ENCODE measurements around the gene SLC25A41.

Gene SLC25A41

GRCh38 chr19:6413721-6414643 is 19.6 kb downstream of the SLC25A41 start:
- no peak for TF ChIP-seq CTCF (conservative IDR thresholded peaks at IDR 0.05; ENCODE audit: low read depth, low read length)

DNA sequence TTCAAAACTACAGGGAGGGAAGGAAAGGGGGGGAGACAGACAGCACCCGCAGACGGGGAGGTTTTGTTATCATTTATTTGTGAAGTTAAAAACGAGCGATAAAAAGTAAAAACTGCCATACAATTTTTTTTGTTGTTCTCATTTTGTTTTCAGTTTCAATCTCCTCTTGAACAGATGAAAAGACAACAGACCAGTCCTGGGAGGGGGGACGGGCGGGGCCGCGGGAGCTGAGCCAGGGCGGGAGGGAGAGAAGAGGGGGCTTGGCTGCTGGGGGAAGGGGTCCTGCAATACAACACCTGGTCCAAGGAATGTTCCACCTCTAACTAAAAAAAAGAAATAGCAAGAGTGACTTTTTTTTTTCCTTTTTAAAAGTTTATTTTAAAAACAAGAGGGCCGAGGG is 20.3 kb downstream of the SLC25A41 start:
- no peak for DNase-seq (ENCODE audit: low read depth)
- no peak for TF ChIP-seq CTCF (conservative IDR thresholded peaks at IDR 0.05; ENCODE audit: low read depth, low read length)
- no peak overlapping the region for H3K4me3 ChIP-seq (ENCODE audit: low read length)

More at GRCh38 chr19:6413721-6414643, 19.6 kb downstream of the SLC25A41 start:
- no peak for DNase-seq (ENCODE audit: low read depth)
- H3K4me3 ChIP-seq (ENCODE audit: low read length) = no peak overlapping the region

- peak; percentile 85 for TF ChIP-seq CTCF (conservative IDR thresholded peaks at IDR 0.05; ENCODE audit: low read depth, low read length)
- DNase-seq (ENCODE audit: low read depth) = no peak
- no peak overlapping the region for H3K4me3 ChIP-seq (ENCODE audit: low read length)
Observed at GRCh38 chr19:6412447-6413091, 21.0 kb downstream of the SLC25A41 start.

DNA sequence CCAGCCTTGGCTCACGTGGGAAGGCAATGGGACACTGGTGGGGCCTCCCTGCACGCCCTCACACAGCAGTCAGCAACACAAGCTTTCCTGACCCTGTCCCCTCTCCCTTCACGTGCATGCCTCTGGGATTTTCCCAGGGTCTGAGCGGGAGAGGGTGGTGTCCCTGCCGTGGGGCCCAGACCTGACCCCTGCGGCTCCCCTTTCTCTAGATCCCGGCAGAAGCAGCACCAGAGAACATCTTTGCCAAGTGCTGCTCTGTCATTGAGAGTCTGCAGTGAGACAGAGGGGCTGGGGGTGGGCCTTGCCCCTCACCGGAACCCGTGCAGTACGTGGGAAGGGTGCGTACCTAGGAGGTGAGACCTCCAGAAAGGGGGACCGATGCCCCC is 21.5 kb downstream of the SLC25A41 start:
- DNase-seq (ENCODE audit: low read depth) = no peak
- no peak for TF ChIP-seq CTCF (conservative IDR thresholded peaks at IDR 0.05; ENCODE audit: low read depth, low read length)
- H3K4me3 ChIP-seq (ENCODE audit: low read length) = no peak overlapping the region

- DNase-seq (ENCODE audit: low read depth) = no peak
- no peak overlapping the region for H3K4me3 ChIP-seq (ENCODE audit: low read length)
Observed at GRCh38 chr19:6409346-6409745, 24.2 kb downstream of the SLC25A41 start.

DNA sequence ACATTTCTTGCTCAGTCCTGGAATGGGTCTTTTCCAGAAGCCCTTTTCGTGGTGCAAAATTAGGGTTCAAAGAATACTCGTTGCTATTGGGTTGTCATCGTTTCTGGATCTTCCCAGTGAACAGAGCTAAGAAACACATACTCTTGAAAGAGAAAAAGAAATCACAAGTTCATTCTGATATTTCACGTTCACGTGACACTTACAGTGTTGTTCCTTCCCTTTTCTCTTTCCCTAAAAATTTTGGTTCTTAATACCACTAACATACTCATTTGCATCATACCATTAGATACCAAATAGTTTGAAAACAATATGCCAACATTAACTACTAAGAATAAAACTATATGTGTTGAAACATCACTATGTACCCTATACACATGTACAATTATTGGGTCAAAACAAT is 27.2 kb downstream of the SLC25A41 start:
- H3K4me3 ChIP-seq (ENCODE audit: low read length) = no peak overlapping the region
- no peak for TF ChIP-seq CTCF (conservative IDR thresholded peaks at IDR 0.05; ENCODE audit: low read depth, low read length)
- no peak for DNase-seq (ENCODE audit: low read depth)

More at GRCh38 chr19:6409346-6409745, 24.2 kb downstream of the SLC25A41 start:
- TF ChIP-seq CTCF (conservative IDR thresholded peaks at IDR 0.05; ENCODE audit: low read depth, low read length) = no peak

All from retinal pigment epithelial cell (primary cell).